IPS DF 19.7 (cell line): ENCODE measurements around the gene STAT1.
"Not testable (repeated sequence)": the region's sequence is repeated elsewhere in the genome, so short reads cannot be mapped to it uniquely, and the experiment has no call there.

Source experiments
- DNase-seq: peaks from one replicate; pipeline ENCODE4 v3.0.0-alpha.2; 2013; ENCODE audit warnings: low read depth, low spot score

STAT1 gene

GRCh38 chr2:191006997-191007783, 6.8 kb downstream of the STAT1 start:
- no peak for DNase-seq

GRCh38 chr2:191006297-191006696, 7.7 kb downstream of the STAT1 start:
- no peak for DNase-seq

- DNase-seq: no peak
Measured at GRCh38 chr2:191003405-191004309, 10.3 kb downstream of the STAT1 start.

GRCh38 chr2:191001624-191002023, 12.3 kb downstream of the STAT1 start:
- DNase-seq: no peak

GRCh38 chr2:191001032-191001431, 12.9 kb downstream of the STAT1 start:
- DNase-seq: no peak

- no peak for DNase-seq
Measured at GRCh38 chr2:190999949-191000665, 13.9 kb downstream of the STAT1 start.

GRCh38 chr2:190999058-190999457, 14.9 kb downstream of the STAT1 start:
- DNase-seq: no peak

GRCh38 chr2:190997526-190998113, 16.4 kb downstream of the STAT1 start:
- DNase-seq: no peak

- no peak for DNase-seq
Measured at GRCh38 chr2:190996947-190997346, 17.0 kb downstream of the STAT1 start.

GRCh38 chr2:190996338-190996946, 17.5 kb downstream of the STAT1 start:
- no peak for DNase-seq

- DNase-seq: not testable (repeated sequence)
Measured at GRCh38 chr2:190995315-190995714, 18.7 kb downstream of the STAT1 start.

GRCh38 chr2:190994148-190994547, 19.8 kb downstream of the STAT1 start:
- DNase-seq: no peak

GRCh38 chr2:190993292-190993643, 20.7 kb downstream of the STAT1 start:
- DNase-seq: no peak

- no peak for DNase-seq
Measured at GRCh38 chr2:190990132-190990531, 23.8 kb downstream of the STAT1 start.

- DNase-seq: no peak
Measured at GRCh38 chr2:190988910-190989309, 25.1 kb downstream of the STAT1 start.

- no peak for DNase-seq
Measured at GRCh38 chr2:190987938-190988337, 26.0 kb downstream of the STAT1 start.

GRCh38 chr2:190987116-190987515, 26.9 kb downstream of the STAT1 start:
- DNase-seq: no peak

- DNase-seq: no peak
Measured at GRCh38 chr2:190986221-190986953, 27.6 kb downstream of the STAT1 start.

- DNase-seq: no peak
Measured at GRCh38 chr2:190984595-190984994, 29.4 kb downstream of the STAT1 start.

- no peak for DNase-seq
Measured at GRCh38 chr2:190982262-190983034, 31.5 kb downstream of the STAT1 start.
